Measurements from ENCODE around the gene MCRIP1. TPM values are rescaled to one million over a fixed set of nuclear protein-coding genes. Genes with fewer than 3 reads are reported as not detected.

Gene MCRIP1
- total and polyA plus RNA-seq, 2 experiments from 2014 or later = 102 to 145 TPM

GRCh38 chr17:81819708-81820107, 13.4 kb downstream of the MCRIP1 start:
- Histone ChIP-seq H3K4me1 (ENCODE audit: insufficient read depth) (no peaks in the 10 kb centered on the region), H3K9ac (no peak overlapping the region), H3K27me3 (replicated peaks; ENCODE audit: insufficient read depth) (no peaks in the 10 kb centered on the region), H3K79me2 (ENCODE audit: insufficient read depth) (no peaks in the 10 kb centered on the region), H2AFZ (no peak overlapping the region), H3K9me3 (ENCODE audit: low read depth) (no peaks in the 10 kb centered on the region), H4K20me1 (ENCODE audit: insufficient read depth) (no peaks in the 10 kb centered on the region), H3K27ac (no peak overlapping the region), H3K4me2 (ENCODE audit: unreplicated experiment) (no peak overlapping the region), H3K36me3 (ENCODE audit: low read depth) (no peaks in the 10 kb centered on the region), H3K4me3 (no peak overlapping the region), H3K9me2 (ENCODE audit: insufficient read depth) (no peaks in the 10 kb centered on the region), H3F3A (ENCODE audit: insufficient read depth) (no peaks in the 10 kb centered on the region)
- TF ChIP-seq EZH2 (IDR thresholded peaks at IDR 0.05; ENCODE audit: insufficient read depth, poor library complexity, severe bottlenecking) = no peak
- TF ChIP-seq EZH2phosphoT487 (IDR thresholded peaks at IDR 0.05; ENCODE audit: insufficient read depth, low read depth) = no peak
- no peak for DNase-seq
- in situ Hi-C loops (cut with MboI) = no loop called here
- 33 to 35% methylated on average over 7 to 13 of the region's 13 CpGs for WGBS, 2 experiments (ENCODE audit: low coverage in 1 of 2, low lambda C conversion rate in 2 of 2, missing lambda C conversion rate in 2 of 2)

- Histone ChIP-seq H3K9me3 (ENCODE audit: low read depth) (no peaks in the 10 kb centered on the region), H3K4me2 (ENCODE audit: unreplicated experiment) (no peak overlapping the region), H3K4me3 (no peak overlapping the region), H3K36me3 (ENCODE audit: low read depth) (no peaks in the 10 kb centered on the region), H3K4me1 (ENCODE audit: insufficient read depth) (no peaks in the 10 kb centered on the region), H3F3A (ENCODE audit: insufficient read depth) (no peaks in the 10 kb centered on the region), H3K27me3 (replicated peaks; ENCODE audit: insufficient read depth) (no peaks in the 10 kb centered on the region), H3K27ac (no peak overlapping the region), H3K9me2 (ENCODE audit: insufficient read depth) (no peaks in the 10 kb centered on the region), H2AFZ (no peak overlapping the region), H4K20me1 (ENCODE audit: insufficient read depth) (no peaks in the 10 kb centered on the region), H3K9ac (no peak overlapping the region), H3K79me2 (ENCODE audit: insufficient read depth) (no peaks in the 10 kb centered on the region)
- DNase-seq = no peak
- in situ Hi-C loops (cut with MboI) = no loop called here
- 30 to 40% methylated on average over 7 of the region's 7 CpGs for WGBS, 2 experiments (ENCODE audit: low coverage in 1 of 2, low lambda C conversion rate in 2 of 2, missing lambda C conversion rate in 2 of 2)
- TF ChIP-seq EZH2 (IDR thresholded peaks at IDR 0.05; ENCODE audit: insufficient read depth, poor library complexity, severe bottlenecking) (no peak), EZH2phosphoT487 (IDR thresholded peaks at IDR 0.05; ENCODE audit: insufficient read depth, low read depth) (no peak)
These were observed 15.3 kb downstream of the MCRIP1 start for GRCh38 chr17:81817758-81818147.

- TF ChIP-seq EZH2phosphoT487 (IDR thresholded peaks at IDR 0.05; ENCODE audit: insufficient read depth, low read depth) (no peak), EZH2 (IDR thresholded peaks at IDR 0.05; ENCODE audit: insufficient read depth, poor library complexity, severe bottlenecking) (no peak)
- Histone ChIP-seq H2AFZ (no peak overlapping the region), H3K4me2 (ENCODE audit: unreplicated experiment) (no peak overlapping the region), H3K36me3 (ENCODE audit: low read depth) (no peaks in the 10 kb centered on the region), H3K4me1 (ENCODE audit: insufficient read depth) (no peaks in the 10 kb centered on the region), H3F3A (ENCODE audit: insufficient read depth) (no peaks in the 10 kb centered on the region), H3K9me2 (ENCODE audit: insufficient read depth) (no peaks in the 10 kb centered on the region), H3K27ac (no peak overlapping the region), H3K79me2 (ENCODE audit: insufficient read depth) (no peaks in the 10 kb centered on the region), H3K4me3 (no peak overlapping the region), H3K9ac (no peak overlapping the region), H4K20me1 (ENCODE audit: insufficient read depth) (no peaks in the 10 kb centered on the region), H3K9me3 (ENCODE audit: low read depth) (no peaks in the 10 kb centered on the region), H3K27me3 (replicated peaks; ENCODE audit: insufficient read depth) (peaks cover 7% of the 10 kb centered on the region; the same call in 1 of the 2 replicates)
- in situ Hi-C loops (cut with MboI) = no loop called here
- 58 to 60% methylated on average over 2 of the region's 2 CpGs for WGBS, 2 experiments (ENCODE audit: low coverage in 1 of 2, low lambda C conversion rate in 2 of 2, missing lambda C conversion rate in 2 of 2)
- DNase-seq = no peak
These were observed 17.5 kb downstream of the MCRIP1 start for GRCh38 chr17:81815646-81815986.

GRCh38 chr17:81814748-81815645, 18.1 kb downstream of the MCRIP1 start:
- 66 to 71% methylated on average over 16 to 24 of the region's 24 CpGs for WGBS, 2 experiments (ENCODE audit: low coverage in 1 of 2, low lambda C conversion rate in 2 of 2, missing lambda C conversion rate in 2 of 2)
- no peaks in the 10 kb centered on the region for H3K9me2 ChIP-seq (ENCODE audit: insufficient read depth)
- H3K27ac ChIP-seq = no peak overlapping the region
- H3K4me2 ChIP-seq (ENCODE audit: unreplicated experiment) = no peak overlapping the region
- no peaks in the 10 kb centered on the region for H4K20me1 ChIP-seq (ENCODE audit: insufficient read depth)
- no peak for TF ChIP-seq EZH2 (IDR thresholded peaks at IDR 0.05; ENCODE audit: insufficient read depth, poor library complexity, severe bottlenecking)
- TF ChIP-seq EZH2phosphoT487 (IDR thresholded peaks at IDR 0.05; ENCODE audit: insufficient read depth, low read depth) = no peak
- H3K36me3 ChIP-seq (ENCODE audit: low read depth) = no peaks in the 10 kb centered on the region
- in situ Hi-C loops (cut with MboI) = no loop called here
- no peak for DNase-seq
- no peaks in the 10 kb centered on the region for H3F3A ChIP-seq (ENCODE audit: insufficient read depth)
- no peaks in the 10 kb centered on the region for H3K79me2 ChIP-seq (ENCODE audit: insufficient read depth)
- peaks cover 10% of the 10 kb centered on the region for H3K27me3 ChIP-seq (replicated peaks; ENCODE audit: insufficient read depth)
- no peak overlapping the region for H3K4me3 ChIP-seq
- H3K4me1 ChIP-seq (ENCODE audit: insufficient read depth) = no peaks in the 10 kb centered on the region
- H3K9me3 ChIP-seq (ENCODE audit: low read depth) = no peaks in the 10 kb centered on the region
- no peak overlapping the region for H2AFZ ChIP-seq
- H3K9ac ChIP-seq = no peak overlapping the region
